GM12878 (cell line): Measurements from ENCODE around the gene ACSL3.

ENCODE experiments used
- HDAC6 ChIP-seq: fragments of 200-600 bp; sonication (generic); IDR thresholded peaks from one replicate; pipeline ENCODE4 v1.8.0; 2017; ENCODE audit warnings: antibody characterized with exemption; ENCODE audit not compliant: unreplicated experiment
- RAD21 ChIP-seq: IDR thresholded peaks from 2 replicates; pipeline ENCODE4 v1.6.1; 2011; ENCODE audit warnings: mild to moderate bottlenecking, low read depth, low read length, moderate library complexity; ENCODE audit not compliant: insufficient read depth
- SREBF2 ChIP-seq: IDR thresholded peaks from 2 replicates; pipeline ENCODE4 v1.6.1; 2012; ENCODE audit warnings: mild to moderate bottlenecking, low read length
- TCF7 ChIP-seq: IDR thresholded peaks from 2 replicates; pipeline ENCODE4 v1.6.1; 2014; ENCODE audit warnings: antibody characterized with exemption, borderline replicate concordance
- YY1 ChIP-seq: IDR thresholded peaks from 2 replicates; pipeline ENCODE4 v1.6.1; 2011; ENCODE audit warnings: low read depth, mild to moderate bottlenecking, low read length
- ZNF24 ChIP-seq: fragments of 450-650 bp; IDR thresholded peaks from 2 replicates; pipeline ENCODE4 v1.6.1; 2017; ENCODE audit warnings: antibody characterized with exemption, mild to moderate bottlenecking
- TF ChIP-seq, protein P1 (sequence below): fragments of 450-650 bp; IDR thresholded peaks from 2 replicates; pipeline ENCODE4 v1.6.1; 2017; ENCODE audit warnings: mild to moderate bottlenecking

DNA sequence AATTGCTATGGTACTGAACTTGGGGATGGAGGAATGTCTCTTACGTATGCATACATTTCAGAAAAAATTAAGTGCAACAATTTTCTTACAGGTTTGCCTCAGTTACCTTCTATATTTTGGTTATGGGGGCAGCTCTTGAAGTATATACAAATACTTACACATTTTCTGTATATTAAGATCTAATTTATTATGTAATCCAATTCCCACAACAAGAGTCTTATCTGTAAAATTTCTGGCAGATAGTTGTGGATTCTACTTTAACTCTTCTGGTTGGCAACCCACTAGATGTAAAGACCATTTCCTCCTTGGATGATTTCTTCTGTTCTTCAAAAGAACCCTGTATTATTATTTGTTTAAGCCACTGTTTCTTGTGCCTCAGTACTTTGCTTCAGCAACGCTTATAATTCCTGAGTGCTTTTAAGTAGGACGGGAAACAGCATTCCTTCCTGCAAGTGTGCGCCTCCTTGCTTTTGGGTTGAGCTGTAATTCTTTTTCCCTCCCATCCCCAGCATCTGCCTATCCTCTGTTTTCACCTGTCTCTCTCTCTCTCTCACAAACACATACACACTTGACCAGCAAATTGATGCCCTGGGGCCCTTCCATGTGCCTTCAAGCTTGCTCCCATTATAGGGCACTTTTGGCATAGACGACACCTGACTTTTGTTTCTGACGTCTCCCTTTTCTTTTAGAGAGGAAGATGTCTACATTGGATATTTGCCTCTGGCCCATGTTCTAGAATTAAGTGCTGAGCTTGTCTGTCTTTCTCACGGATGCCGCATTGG lies 61.4 kb downstream of the ACSL3 start:
- TF ChIP-seq, protein P1, sequence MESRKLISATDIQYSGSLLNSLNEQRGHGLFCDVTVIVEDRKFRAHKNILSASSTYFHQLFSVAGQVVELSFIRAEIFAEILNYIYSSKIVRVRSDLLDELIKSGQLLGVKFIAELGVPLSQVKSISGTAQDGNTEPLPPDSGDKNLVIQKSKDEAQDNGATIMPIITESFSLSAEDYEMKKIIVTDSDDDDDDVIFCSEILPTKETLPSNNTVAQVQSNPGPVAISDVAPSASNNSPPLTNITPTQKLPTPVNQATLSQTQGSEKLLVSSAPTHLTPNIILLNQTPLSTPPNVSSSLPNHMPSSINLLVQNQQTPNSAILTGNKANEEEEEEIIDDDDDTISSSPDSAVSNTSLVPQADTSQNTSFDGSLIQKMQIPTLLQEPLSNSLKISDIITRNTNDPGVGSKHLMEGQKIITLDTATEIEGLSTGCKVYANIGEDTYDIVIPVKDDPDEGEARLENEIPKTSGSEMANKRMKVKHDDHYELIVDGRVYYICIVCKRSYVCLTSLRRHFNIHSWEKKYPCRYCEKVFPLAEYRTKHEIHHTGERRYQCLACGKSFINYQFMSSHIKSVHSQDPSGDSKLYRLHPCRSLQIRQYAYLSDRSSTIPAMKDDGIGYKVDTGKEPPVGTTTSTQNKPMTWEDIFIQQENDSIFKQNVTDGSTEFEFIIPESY, result no peak
- TF ChIP-seq SREBF2 (no peak), YY1 (no peak), RAD21 (no peak), TCF7 (no peak), HDAC6 (no peak), ZNF24 (no peak)
